Measurements from ENCODE around the gene TBC1D22A. TPM values are rescaled to one million over a fixed set of nuclear protein-coding genes. Genes with fewer than 3 reads are reported as not detected.

Gene TBC1D22A
- total RNA-seq, 6 experiments from 2014 or later = 20.4 to 24.1 (median 22.2) TPM

DNA sequence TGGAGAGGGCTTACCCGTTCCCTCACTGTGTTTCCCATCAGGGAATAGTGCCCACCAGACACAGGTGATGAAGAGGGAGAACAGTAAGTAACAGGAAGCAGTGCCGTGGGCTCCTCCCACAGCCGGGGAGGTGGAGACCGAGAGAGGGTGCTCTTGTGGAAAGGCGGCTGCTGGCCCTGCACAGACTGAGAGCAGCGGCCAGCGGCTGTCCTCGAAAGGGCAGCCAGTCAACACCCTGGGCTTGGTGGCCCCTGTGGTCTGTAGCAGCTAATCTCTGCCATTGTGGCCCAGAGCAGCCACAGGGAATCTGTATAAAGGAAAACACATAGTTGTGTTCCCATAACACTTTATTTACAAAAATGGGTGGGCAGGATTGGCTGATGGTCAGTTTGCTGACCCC lies 121.9 kb downstream of the TBC1D22A start:
- Mint-ChIP-seq H3K9me3 (no peaks in the 10 kb centered on the region), H3K36me3 (ENCODE audit: low read depth) (no peaks in the 10 kb centered on the region), H3K27me3 (ENCODE audit: insufficient read depth) (peaks cover 4% of the 10 kb centered on the region), H3K4me1 (ENCODE audit: low read depth) (peaks cover 8% of the 10 kb centered on the region), H3K27ac (no peak overlapping the region), H3K4me3 (no peak overlapping the region)
- no peak for TF ChIP-seq CTCF (IDR thresholded peaks at IDR 0.05)
- no peak for DNase-seq

DNA sequence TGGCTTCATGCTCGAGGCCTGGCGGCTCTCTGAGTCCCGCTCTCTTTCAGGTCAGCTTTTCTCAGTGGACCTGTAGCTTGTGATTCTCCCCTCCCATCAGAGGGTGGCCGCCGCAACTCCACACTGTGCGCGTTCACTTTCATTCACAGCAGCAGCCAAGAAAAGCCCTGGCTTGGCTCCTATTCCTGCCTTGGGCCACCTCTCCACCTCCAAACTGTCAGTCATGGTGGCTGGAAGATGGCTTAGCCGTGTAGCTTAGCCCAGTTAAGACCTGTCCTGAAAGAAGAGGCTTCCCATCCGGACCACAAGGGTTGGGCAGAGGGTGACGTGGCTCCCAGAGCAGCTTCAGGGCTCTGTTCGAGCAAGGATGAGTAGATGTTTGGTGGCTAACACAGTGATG lies 125.5 kb downstream of the TBC1D22A start:
- TF ChIP-seq CTCF (IDR thresholded peaks at IDR 0.05) = no peak
- no peak overlapping the region for H3K4me3 Mint-ChIP-seq
- H3K36me3 Mint-ChIP-seq (ENCODE audit: low read depth) = no peaks in the 10 kb centered on the region
- DNase-seq = no peak
- H3K27ac Mint-ChIP-seq = no peak overlapping the region
- peaks cover 4% of the 10 kb centered on the region; the same call in 1 of the 2 replicates for H3K27me3 Mint-ChIP-seq (ENCODE audit: insufficient read depth)
- no peaks in the 10 kb centered on the region for H3K4me1 Mint-ChIP-seq (ENCODE audit: low read depth)
- no peaks in the 10 kb centered on the region for H3K9me3 Mint-ChIP-seq

DNA sequence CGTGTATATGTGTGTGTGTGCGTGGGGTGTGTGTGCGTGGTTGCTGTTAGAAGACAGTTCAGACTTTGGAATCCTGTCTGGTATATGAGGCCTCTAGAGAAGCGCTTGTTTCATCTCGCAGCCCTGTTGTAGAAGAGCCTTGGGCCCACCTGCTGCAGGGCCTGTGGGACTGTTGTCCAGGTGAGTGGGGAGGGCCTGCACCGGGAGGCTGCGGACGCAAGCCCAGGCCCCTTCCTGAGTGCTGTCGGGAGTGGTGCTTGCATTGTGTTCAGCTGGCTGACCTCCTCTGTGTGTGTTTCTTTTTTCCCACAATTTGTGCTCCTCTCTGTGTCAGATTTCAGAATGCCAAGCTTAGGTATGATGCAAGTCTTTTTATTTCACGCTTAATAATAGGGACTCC lies 128.4 kb downstream of the TBC1D22A start:
- Mint-ChIP-seq H3K27me3 (ENCODE audit: insufficient read depth) (peaks cover 4% of the 10 kb centered on the region; the same call in 1 of the 2 replicates), H3K27ac (no peak overlapping the region), H3K36me3 (ENCODE audit: low read depth) (peaks cover 3% of the 10 kb centered on the region; the same call in 1 of the 2 replicates), H3K9me3 (no peaks in the 10 kb centered on the region), H3K4me1 (ENCODE audit: low read depth) (no peaks in the 10 kb centered on the region; the same call in 1 of the 2 replicates), H3K4me3 (no peak overlapping the region)
- DNase-seq = no peak
- no peak for TF ChIP-seq CTCF (IDR thresholded peaks at IDR 0.05)

DNA sequence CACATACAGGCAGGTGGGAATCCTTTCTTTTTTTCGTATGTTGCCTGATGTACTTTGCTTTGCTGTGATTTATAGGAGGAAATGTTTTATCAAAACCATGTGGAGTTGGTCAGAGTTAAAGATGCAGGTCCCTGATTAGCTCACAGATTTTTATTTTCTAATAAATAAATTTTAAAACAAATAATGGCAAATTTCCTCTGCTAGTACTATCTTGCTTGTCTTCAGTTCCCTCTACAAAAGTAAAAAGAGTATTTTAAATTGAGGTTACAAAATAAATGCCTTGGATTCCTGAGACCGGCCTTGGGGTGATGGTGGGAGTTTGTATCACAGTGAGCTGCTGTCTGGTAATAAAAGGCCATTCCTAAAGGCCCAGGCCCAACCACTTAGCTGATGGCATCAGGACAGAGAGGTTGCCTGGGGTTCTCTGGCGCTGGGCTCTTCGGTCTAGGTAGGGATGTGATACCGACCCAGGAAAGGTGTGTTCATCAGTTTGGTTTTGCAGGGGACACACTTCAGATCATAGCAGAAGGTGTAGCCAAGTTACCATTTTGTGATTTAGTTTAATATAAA lies 129.0 kb downstream of the TBC1D22A start:
- DNase-seq = no peak
- no peak for TF ChIP-seq CTCF (IDR thresholded peaks at IDR 0.05)
- H3K27me3 Mint-ChIP-seq (ENCODE audit: insufficient read depth) = peaks cover under 1% of the 10 kb centered on the region; the same call in 1 of the 2 replicates
- no peaks in the 10 kb centered on the region; the same call in 1 of the 2 replicates for H3K4me1 Mint-ChIP-seq (ENCODE audit: low read depth)
- no peaks in the 10 kb centered on the region for H3K9me3 Mint-ChIP-seq
- H3K27ac Mint-ChIP-seq = peak overlapping the region; percentile 23; the same call in 1 of the 2 replicates
- H3K4me3 Mint-ChIP-seq = no peak overlapping the region
- peaks cover 9% of the 10 kb centered on the region for H3K36me3 Mint-ChIP-seq (ENCODE audit: low read depth)

GRCh38 chr22:46892866-46893265 lies 130.4 kb downstream of the TBC1D22A start:
- no peak for TF ChIP-seq CTCF (IDR thresholded peaks at IDR 0.05)
- peaks cover 13% of the 10 kb centered on the region for H3K36me3 Mint-ChIP-seq (ENCODE audit: low read depth)
- no peak overlapping the region for H3K4me3 Mint-ChIP-seq
- H3K27me3 Mint-ChIP-seq (ENCODE audit: insufficient read depth) = peaks cover 2% of the 10 kb centered on the region; the same call in 1 of the 2 replicates
- H3K4me1 Mint-ChIP-seq (ENCODE audit: low read depth) = no peaks in the 10 kb centered on the region; the same call in 1 of the 2 replicates
- H3K27ac Mint-ChIP-seq = no peak overlapping the region
- no peak for DNase-seq
- H3K9me3 Mint-ChIP-seq = no peaks in the 10 kb centered on the region

Measured in HFFc6 (cell line).